Ovary (tissue), 9 donors: ENCODE results near the gene LRMDA. TPM values are rescaled to one million over a fixed set of nuclear protein-coding genes. Genes with fewer than 3 reads are reported as not detected.

ENCODE experiments used
- DNase-seq, 5 donors: peaks; one replicate each; pipeline ENCODE4 v3.0.0-alpha.2; 2019 to 2020
- H3K27ac ChIP-seq, 2 donors: fragments of 200-600 bp; one replicate each; pipeline versions ENCODE4 v1.5.1 to v1.8.0; 2019 to 2022
- H3K27me3 ChIP-seq: fragments of 200-600 bp; one replicate; pipeline ENCODE4 v1.8.0; 2022
- H3K36me3 ChIP-seq: fragments of 200-600 bp; sonication (generic); one replicate; pipeline ENCODE4 v1.5.1; 2019
- H3K4me1 ChIP-seq: one replicate; pipeline ENCODE4 v1.8.1; 2013; ENCODE audit warnings: mild to moderate bottlenecking, moderate library complexity; ENCODE audit not compliant: insufficient read depth
- H3K4me3 ChIP-seq: fragments of 200-600 bp; sonication (generic); one replicate; pipeline ENCODE4 v1.5.1; 2017
- H3K9me3 ChIP-seq, 2 donors: fragments of 200-600 bp in 1 of 2; sonication (generic) in 1 of 2; one replicate each; pipeline versions ENCODE4 v1.5.1 to v1.8.1; 2013 to 2019; ENCODE audit warnings: mild to moderate bottlenecking in 1 of 2, moderate library complexity in 1 of 2
- CTCF ChIP-seq, 3 donors: fragments of 450-650 bp in 2 of 3; fragments of 200-600 bp in 1 of 3; IDR thresholded peaks; one replicate each; pipeline versions ENCODE4 v1.5.1 to v1.8.0; 2016 to 2022; ENCODE audit warnings: antibody characterized with exemption in 3 of 3, mild to moderate bottlenecking in 1 of 3
- EP300 ChIP-seq: sonication (generic); formaldehyde crosslinking; IDR thresholded peaks from one replicate; pipeline ENCODE4 v1.6.1; 2017; ENCODE audit warnings: antibody characterized with exemption
- POLR2A ChIP-seq: fragments of 450-650 bp; IDR thresholded peaks from one replicate; pipeline ENCODE4 v1.6.1; 2017; ENCODE audit warnings: antibody characterized with exemption, mild to moderate bottlenecking, moderate library complexity
- WGBS, 3 donors: extraction: QIAGEN DNeasy Blood & Tissue Kit in 1 of 3; methylation state at CpG; one replicate each; pipeline versions ENCODE4 v1.1.5 to v1.1.7; 2013 to 2017; 5-methylcytosine and 5-hydroxymethylcytosine counted together
- intact Hi-C, 4 donors: fragments of 100-400 bp; cut with DNase I; formaldehyde crosslinking; loops; one replicate each; pipeline versions ENCODE4 v1.11.0 to v1.15.1; 2022 to 2023
- polyA plus RNA-seq, 2 donors: library from polyadenylated mRNA; stranded (reverse); fragments of 200-250 nt in 1 of 2; fragments of 350-450 nt in 1 of 2; fragmentation: Illumina TruSeq in 1 of 2; extraction: RNeasy Lipid Tissue Mini Kit (QIAGEN cat#74804) in 1 of 2; gene quantifications; one replicate each; pipeline ENCODE4 v1.2.3, GENCODE V29; 2013 to 2014
- total RNA-seq, 7 donors: library from RNA; depleted of rRNA in 2 of 7; stranded (reverse); fragments of >200 nt in 2 of 7; fragmentation: NEBNext Ultra II Directional in 3 of 7; extraction: Animal tissue kit (Norgen Biotek cat#: 25700) in 3 of 7; gene quantifications; one replicate each; pipeline versions ENCODE4 v1.1.0 to v1.2.4, GENCODE V29; 2016 to 2023
- donor health status: DM: no; HTN: no; CAD: no; lungs with moderate emphysema.
- donor health status: DM: no; HTN: no; CAD: no.
- donor health status: Bipolar disorder and iron deficiency.
- donor health status: DM: yes; HTN: yes; CAD: no.
- donor health status: DM: no; HTN: no; CAD: no.
- donor health status: DM: yes; HTN: yes; CAD: no.

LRMDA gene
- total and polyA plus RNA-seq, 9 donors: 14.8 to 30.7 (median 22.9) TPM

- Histone ChIP-seq H3K36me3 (no peaks in the 10 kb centered on the region), H3K27me3 (no peaks in the 10 kb centered on the region), H3K9me3 (no peaks in the 10 kb centered on the region), H3K4me3 (no peak overlapping the region), H3K27ac (no peak overlapping the region), H3K4me1 (no peaks in the 10 kb centered on the region)
- TF ChIP-seq EP300: no peak
- TF ChIP-seq POLR2A: no peak
- no peak for DNase-seq
- 78 to 90% (median 78%) methylated on average over 5 of the region's 5 CpGs for WGBS, 3 donors
- intact Hi-C loops: no loop called here
Measured at GRCh38 chr10:76000550-76000949, 569.1 kb downstream of the LRMDA start.

- 94 to 98% (median 97%) methylated on average over 4 of the region's 4 CpGs for WGBS, 3 donors
Measured at GRCh38 chr10:76001019-76001418, 569.6 kb downstream of the LRMDA start.

GRCh38 chr10:76001461-76001860 lies 570.0 kb downstream of the LRMDA start:
- intact Hi-C loops: no loop called here
- WGBS, 3 donors: 98 to 100% (median 100%) methylated on average over 1 of the region's 1 CpG

More at GRCh38 chr10:76001019-76001418, 569.6 kb downstream of the LRMDA start:
- no peak for TF ChIP-seq CTCF (IDR thresholded peaks at IDR 0.05)
- TF ChIP-seq POLR2A: no peak
- no peak for TF ChIP-seq EP300
- no peaks in the 10 kb centered on the region for H3K9me3 ChIP-seq
- no peak overlapping the region for H3K27ac ChIP-seq
- no peak for DNase-seq
- no peaks in the 10 kb centered on the region for H3K4me1 ChIP-seq
- no peak overlapping the region for H3K4me3 ChIP-seq
- H3K36me3 ChIP-seq: no peaks in the 10 kb centered on the region
- no peaks in the 10 kb centered on the region for H3K27me3 ChIP-seq
- intact Hi-C loops: no loop called here

GRCh38 chr10:76002262-76002854 lies 570.9 kb downstream of the LRMDA start:
- H3K4me1 ChIP-seq: no peaks in the 10 kb centered on the region
- no peaks in the 10 kb centered on the region for H3K9me3 ChIP-seq
- no peaks in the 10 kb centered on the region for H3K36me3 ChIP-seq
- no peak overlapping the region for H3K27ac ChIP-seq
- H3K27me3 ChIP-seq: no peaks in the 10 kb centered on the region
- no peak for DNase-seq
- H3K4me3 ChIP-seq: no peak overlapping the region
- intact Hi-C loops: no loop called here
- no peak for TF ChIP-seq POLR2A
- no peak for TF ChIP-seq EP300
- no peak for TF ChIP-seq CTCF (IDR thresholded peaks at IDR 0.05)
- 50 to 96% (median 83%) methylated on average over 2 of the region's 2 CpGs for WGBS, 3 donors

More at GRCh38 chr10:76001461-76001860, 570.0 kb downstream of the LRMDA start:
- Histone ChIP-seq H3K4me3 (no peak overlapping the region), H3K27me3 (no peaks in the 10 kb centered on the region), H3K27ac (no peak overlapping the region), H3K4me1 (no peaks in the 10 kb centered on the region), H3K9me3 (no peaks in the 10 kb centered on the region), H3K36me3 (no peaks in the 10 kb centered on the region)
- DNase-seq: no peak
- TF ChIP-seq POLR2A (no peak), CTCF (IDR thresholded peaks at IDR 0.05) (no peak), EP300 (no peak)

- 86 to 88% (median 87%) methylated on average over 14 of the region's 14 CpGs for WGBS, 3 donors
- Histone ChIP-seq H3K36me3 (no peaks in the 10 kb centered on the region), H3K9me3 (no peaks in the 10 kb centered on the region), H3K27ac (no peak overlapping the region), H3K27me3 (no peaks in the 10 kb centered on the region), H3K4me1 (no peaks in the 10 kb centered on the region), H3K4me3 (no peak overlapping the region)
- TF ChIP-seq CTCF (IDR thresholded peaks at IDR 0.05): no peak
- no peak for TF ChIP-seq POLR2A
- no peak for TF ChIP-seq EP300
- intact Hi-C loops: no loop called here
- no peak for DNase-seq
Measured at GRCh38 chr10:76007667-76008181, 576.3 kb downstream of the LRMDA start.
